Activated B cell treated with CpG ODN at 0.5 μM for 24 hours (primary cell): ENCODE results near the gene APCDD1L. TPM values are rescaled to one million over a fixed set of nuclear protein-coding genes. Genes with fewer than 3 reads are reported as not detected.

Source experiments
- ATAC-seq: fragments of 200-7000 bp; cut with Tn5 transposase; one replicate; pipeline ENCODE4 v1.10.0; 2021; ENCODE audit warnings: low read depth, mild to moderate bottlenecking, moderate library complexity
- CTCF ChIA-PET: fragments of 350-600 bp; sonication (Branson Sonifier 250); formaldehyde crosslinking; loops from one replicate; lab custom pipeline; 2021; ENCODE audit warnings: antibody characterized with exemption; lab: Charles Lee
- POLR2A ChIA-PET: fragments of 350-600 bp; sonication (Branson Sonifier 250); formaldehyde crosslinking; loops from one replicate; lab custom pipeline; 2021; ENCODE audit warnings: antibody characterized with exemption; lab: Charles Lee
- DNase-seq: peaks from one replicate; pipeline ENCODE4 v3.0.0; 2022
- H3K27ac Mint-ChIP-seq: one replicate; pipeline ENCODE4 v1.8.0; 2020; ENCODE audit warnings: mixed read lengths
- H3K27me3 Mint-ChIP-seq: one replicate; pipeline ENCODE4 v1.8.0; 2021; ENCODE audit warnings: mixed read lengths
- H3K36me3 Mint-ChIP-seq: one replicate; pipeline ENCODE4 v1.8.0; 2021; ENCODE audit warnings: low read depth, mixed read lengths
- H3K4me1 Mint-ChIP-seq: one replicate; pipeline ENCODE4 v1.8.0; 2021; ENCODE audit warnings: mixed read lengths
- H3K4me3 Mint-ChIP-seq: one replicate; pipeline ENCODE4 v1.8.0; 2020; ENCODE audit warnings: mild to moderate bottlenecking, mixed read lengths
- H3K9me3 Mint-ChIP-seq: one replicate; pipeline ENCODE4 v1.8.0; 2020; ENCODE audit warnings: mixed read lengths
- intact Hi-C: fragments of 100-400 bp; cut with micrococcal nuclease; formaldehyde crosslinking; loops from one replicate; pipeline ENCODE4 v1.15.1; 2024
- total RNA-seq: library from RNA; stranded (reverse); gene quantifications from 2 replicates; pipeline ENCODE4 v1.2.3, GENCODE V29; 2022
- TF ChIP-seq, protein P1 (sequence below): fragments of 200-600 bp; IDR thresholded peaks from one replicate; pipeline ENCODE4 v1.8.0; 2022; ENCODE audit warnings: antibody characterized with exemption, mild to moderate bottlenecking

The APCDD1L gene
- total RNA-seq, 1 donor from 2014 or later = not detected

- CTCF ChIA-PET = no interaction called here
Measured at GRCh38 chr20:58472273-58473018, 42.8 kb downstream of the APCDD1L start.

GRCh38 chr20:58471193-58472164 is 43.7 kb downstream of the APCDD1L start:
- intact Hi-C loops = no loop called here
- TF ChIP-seq, protein P1, sequence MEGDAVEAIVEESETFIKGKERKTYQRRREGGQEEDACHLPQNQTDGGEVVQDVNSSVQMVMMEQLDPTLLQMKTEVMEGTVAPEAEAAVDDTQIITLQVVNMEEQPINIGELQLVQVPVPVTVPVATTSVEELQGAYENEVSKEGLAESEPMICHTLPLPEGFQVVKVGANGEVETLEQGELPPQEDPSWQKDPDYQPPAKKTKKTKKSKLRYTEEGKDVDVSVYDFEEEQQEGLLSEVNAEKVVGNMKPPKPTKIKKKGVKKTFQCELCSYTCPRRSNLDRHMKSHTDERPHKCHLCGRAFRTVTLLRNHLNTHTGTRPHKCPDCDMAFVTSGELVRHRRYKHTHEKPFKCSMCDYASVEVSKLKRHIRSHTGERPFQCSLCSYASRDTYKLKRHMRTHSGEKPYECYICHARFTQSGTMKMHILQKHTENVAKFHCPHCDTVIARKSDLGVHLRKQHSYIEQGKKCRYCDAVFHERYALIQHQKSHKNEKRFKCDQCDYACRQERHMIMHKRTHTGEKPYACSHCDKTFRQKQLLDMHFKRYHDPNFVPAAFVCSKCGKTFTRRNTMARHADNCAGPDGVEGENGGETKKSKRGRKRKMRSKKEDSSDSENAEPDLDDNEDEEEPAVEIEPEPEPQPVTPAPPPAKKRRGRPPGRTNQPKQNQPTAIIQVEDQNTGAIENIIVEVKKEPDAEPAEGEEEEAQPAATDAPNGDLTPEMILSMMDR = no peak
- Mint-ChIP-seq H3K9me3 (no peaks in the 10 kb centered on the region), H3K4me3 (no peak overlapping the region), H3K36me3 (no peaks in the 10 kb centered on the region), H3K27ac (no peak overlapping the region), H3K27me3 (peaks cover 2% of the 10 kb centered on the region), H3K4me1 (no peaks in the 10 kb centered on the region)
- ChIA-PET POLR2A (no interaction called here), CTCF (no interaction called here)
- DNase-seq (no peak), ATAC-seq (no peak)

More at GRCh38 chr20:58472273-58473018, 42.8 kb downstream of the APCDD1L start:
- Mint-ChIP-seq H3K4me1 (no peaks in the 10 kb centered on the region), H3K4me3 (no peak overlapping the region), H3K27me3 (no peaks in the 10 kb centered on the region), H3K36me3 (no peaks in the 10 kb centered on the region), H3K27ac (no peak overlapping the region), H3K9me3 (peaks cover under 1% of the 10 kb centered on the region)
- no peak for DNase-seq
- ATAC-seq = no peak
- intact Hi-C loops = no loop called here
- POLR2A ChIA-PET = no interaction called here
- TF ChIP-seq, protein P1 = no peak

GRCh38 chr20:58470336-58471192 is 44.6 kb downstream of the APCDD1L start:
- H3K36me3 Mint-ChIP-seq = no peaks in the 10 kb centered on the region
- CTCF ChIA-PET = no interaction called here
- H3K27ac Mint-ChIP-seq = no peak overlapping the region

DNA sequence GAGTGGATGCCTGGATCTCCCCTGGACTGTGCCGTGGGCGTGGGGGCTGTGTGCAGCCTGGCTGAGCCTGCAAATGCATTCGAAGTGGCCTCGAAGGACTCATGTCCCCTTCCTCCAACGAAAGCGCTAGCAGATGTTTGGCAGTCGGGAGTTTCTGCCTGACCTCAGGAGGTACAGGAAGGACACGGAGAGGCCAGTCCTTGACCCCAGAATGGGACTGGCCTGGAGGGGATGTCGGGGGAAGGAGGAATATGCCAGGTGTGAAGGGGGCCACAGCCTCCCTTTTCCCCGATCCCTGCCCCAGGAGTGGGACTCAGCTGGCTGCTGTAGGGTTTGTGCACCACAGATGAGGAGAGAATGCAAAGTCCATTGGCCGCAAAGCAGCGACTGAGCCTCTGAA is 45.6 kb downstream of the APCDD1L start:
- ATAC-seq (no peak), DNase-seq (no peak)
- intact Hi-C loops = no loop called here
- TF ChIP-seq, protein P1 = no peak
- peaks cover 4% of the 10 kb centered on the region for H3K27me3 Mint-ChIP-seq
- no peaks in the 10 kb centered on the region for H3K4me1 Mint-ChIP-seq
- ChIA-PET POLR2A (interaction anchor here (0.6 kb wide), 1 partner anchor 172 kb away, joined by 8 read pairs; no protein-coding TSS in a partner anchor), CTCF (no interaction called here)
- no peak overlapping the region for H3K27ac Mint-ChIP-seq
- no peaks in the 10 kb centered on the region for H3K36me3 Mint-ChIP-seq
- H3K4me3 Mint-ChIP-seq = no peak overlapping the region
- no peaks in the 10 kb centered on the region for H3K9me3 Mint-ChIP-seq

More at GRCh38 chr20:58470336-58471192, 44.6 kb downstream of the APCDD1L start:
- DNase-seq = no peak
- peaks cover 4% of the 10 kb centered on the region for H3K27me3 Mint-ChIP-seq
- no peak overlapping the region for H3K4me3 Mint-ChIP-seq
- TF ChIP-seq, protein P1 = no peak
- H3K4me1 Mint-ChIP-seq = no peaks in the 10 kb centered on the region
- H3K9me3 Mint-ChIP-seq = no peaks in the 10 kb centered on the region
- intact Hi-C loops = no loop called here
- ATAC-seq = no peak
- POLR2A ChIA-PET = interaction anchor here (0.6 kb wide), 1 partner anchor 171 kb away, joined by 8 read pairs; no protein-coding TSS in a partner anchor
